C4-2B (cell line): ENCODE measurements around the gene TMEM39B.

Experiments used
- ZFX ChIP-seq: fragments of 450-650 bp; IDR thresholded peaks from 2 replicates; pipeline ENCODE4 v1.6.1; 2017
- TF ChIP-seq, protein P1 (sequence below): fragments of 450-650 bp; conservative IDR thresholded peaks from 2 replicates; pipeline ENCODE4 v1.5.1; 2017; ENCODE audit warnings: mild to moderate bottlenecking

DNA sequence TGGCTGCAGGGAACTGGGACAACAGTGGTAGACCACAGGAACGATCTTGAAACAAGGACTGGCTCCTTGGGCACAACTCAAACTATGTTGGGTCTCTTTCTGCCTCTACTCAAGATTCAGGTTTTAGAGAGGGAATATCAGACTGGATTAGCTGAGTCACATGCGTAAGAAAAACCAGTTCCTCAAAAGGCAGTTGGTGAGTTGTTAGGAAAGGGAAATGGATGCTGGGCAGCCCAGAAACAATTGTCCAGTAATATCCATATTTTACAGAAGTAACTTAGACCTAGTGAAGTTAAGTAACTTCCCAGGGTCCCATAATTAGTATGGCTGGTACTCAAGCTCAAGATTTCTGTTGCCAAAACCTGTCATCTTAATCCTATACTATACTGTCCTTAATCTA, 27.0 kb upstream of the TMEM39B start:
- TF ChIP-seq, protein P1, sequence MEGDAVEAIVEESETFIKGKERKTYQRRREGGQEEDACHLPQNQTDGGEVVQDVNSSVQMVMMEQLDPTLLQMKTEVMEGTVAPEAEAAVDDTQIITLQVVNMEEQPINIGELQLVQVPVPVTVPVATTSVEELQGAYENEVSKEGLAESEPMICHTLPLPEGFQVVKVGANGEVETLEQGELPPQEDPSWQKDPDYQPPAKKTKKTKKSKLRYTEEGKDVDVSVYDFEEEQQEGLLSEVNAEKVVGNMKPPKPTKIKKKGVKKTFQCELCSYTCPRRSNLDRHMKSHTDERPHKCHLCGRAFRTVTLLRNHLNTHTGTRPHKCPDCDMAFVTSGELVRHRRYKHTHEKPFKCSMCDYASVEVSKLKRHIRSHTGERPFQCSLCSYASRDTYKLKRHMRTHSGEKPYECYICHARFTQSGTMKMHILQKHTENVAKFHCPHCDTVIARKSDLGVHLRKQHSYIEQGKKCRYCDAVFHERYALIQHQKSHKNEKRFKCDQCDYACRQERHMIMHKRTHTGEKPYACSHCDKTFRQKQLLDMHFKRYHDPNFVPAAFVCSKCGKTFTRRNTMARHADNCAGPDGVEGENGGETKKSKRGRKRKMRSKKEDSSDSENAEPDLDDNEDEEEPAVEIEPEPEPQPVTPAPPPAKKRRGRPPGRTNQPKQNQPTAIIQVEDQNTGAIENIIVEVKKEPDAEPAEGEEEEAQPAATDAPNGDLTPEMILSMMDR = no peak
- no peak for TF ChIP-seq ZFX
